GM21423 (cell line): ENCODE results near the gene SLC7A10.
A peak's percentile ranks its signal among the peaks of the same experiment; 100 is the strongest.
"Not testable (repeated sequence)": the region's sequence is repeated elsewhere in the genome, so short reads cannot be mapped to it uniquely, and the experiment has no call there.

Experiments used
- ATAC-seq: cut with Tn5 transposase; IDR thresholded peaks from one replicate; pipeline ENCODE4 v1.9.1; 2021; ENCODE audit warnings: mild to moderate bottlenecking, moderate library complexity; ENCODE audit not compliant: unreplicated experiment

The SLC7A10 gene

DNA sequence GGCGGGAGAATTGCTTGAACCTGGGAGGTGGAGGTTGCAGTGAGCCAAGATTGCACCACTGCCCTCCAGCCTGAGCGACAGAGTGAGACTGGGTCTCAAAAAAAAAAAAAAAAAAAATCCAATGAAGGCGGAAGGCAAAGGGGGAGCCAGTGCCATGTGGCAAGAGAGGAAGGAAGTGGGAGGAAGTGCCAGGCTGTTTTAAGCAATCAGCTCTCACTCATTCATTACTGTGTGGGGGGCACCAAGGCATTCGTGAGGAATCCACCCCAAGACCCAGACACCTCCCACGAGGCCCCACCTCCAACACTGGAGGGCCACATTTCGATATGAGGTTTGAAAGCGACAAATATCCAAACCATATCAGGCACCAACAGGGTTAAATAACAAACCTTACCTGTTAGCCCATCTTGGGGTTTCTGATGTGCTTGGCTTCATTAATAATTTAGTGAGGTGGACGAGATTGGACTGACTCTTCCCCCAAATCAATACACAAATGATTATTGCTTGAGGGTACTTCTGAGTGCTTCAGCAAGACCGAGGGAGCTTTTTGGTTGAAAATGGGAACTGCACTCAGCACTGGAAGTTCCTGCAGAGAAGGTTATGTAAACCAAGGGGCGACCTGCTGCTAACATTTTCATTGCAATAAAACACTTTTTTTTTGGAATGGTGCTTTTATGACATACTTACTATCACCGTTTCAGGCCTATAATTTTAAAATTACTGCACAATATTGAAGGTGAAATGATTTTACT lies 39.0 kb downstream of the SLC7A10 start:
- ATAC-seq, result no peak

DNA sequence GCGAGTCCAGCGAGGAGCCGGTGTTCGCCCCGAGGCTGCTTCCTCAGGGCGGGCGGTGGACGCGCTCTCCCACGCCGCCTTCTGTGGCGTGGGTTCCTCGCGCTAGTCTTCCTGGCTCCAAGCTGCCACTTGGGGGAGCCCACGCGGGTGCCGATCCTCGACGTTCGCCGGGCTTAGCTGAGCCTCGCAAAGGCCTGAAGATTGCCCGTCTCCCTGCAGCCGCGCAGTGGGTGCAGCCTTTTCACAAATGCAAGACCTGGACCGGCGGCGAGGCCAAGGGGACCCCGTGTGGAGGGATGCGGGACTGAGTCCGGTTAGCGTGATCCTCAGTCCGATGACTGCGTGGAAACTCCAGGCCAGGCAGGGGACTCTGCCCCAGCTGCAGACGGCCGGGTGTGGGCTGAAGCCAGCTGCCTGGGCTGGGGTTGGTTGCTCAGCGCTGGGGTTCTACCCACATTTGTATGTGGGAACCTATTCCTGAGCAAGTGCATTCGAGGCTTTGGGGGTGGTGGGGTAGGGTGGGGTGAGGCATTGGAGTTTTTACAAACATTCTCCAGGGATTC lies 48.2 kb downstream of the SLC7A10 start:
- ATAC-seq, result no peak

DNA sequence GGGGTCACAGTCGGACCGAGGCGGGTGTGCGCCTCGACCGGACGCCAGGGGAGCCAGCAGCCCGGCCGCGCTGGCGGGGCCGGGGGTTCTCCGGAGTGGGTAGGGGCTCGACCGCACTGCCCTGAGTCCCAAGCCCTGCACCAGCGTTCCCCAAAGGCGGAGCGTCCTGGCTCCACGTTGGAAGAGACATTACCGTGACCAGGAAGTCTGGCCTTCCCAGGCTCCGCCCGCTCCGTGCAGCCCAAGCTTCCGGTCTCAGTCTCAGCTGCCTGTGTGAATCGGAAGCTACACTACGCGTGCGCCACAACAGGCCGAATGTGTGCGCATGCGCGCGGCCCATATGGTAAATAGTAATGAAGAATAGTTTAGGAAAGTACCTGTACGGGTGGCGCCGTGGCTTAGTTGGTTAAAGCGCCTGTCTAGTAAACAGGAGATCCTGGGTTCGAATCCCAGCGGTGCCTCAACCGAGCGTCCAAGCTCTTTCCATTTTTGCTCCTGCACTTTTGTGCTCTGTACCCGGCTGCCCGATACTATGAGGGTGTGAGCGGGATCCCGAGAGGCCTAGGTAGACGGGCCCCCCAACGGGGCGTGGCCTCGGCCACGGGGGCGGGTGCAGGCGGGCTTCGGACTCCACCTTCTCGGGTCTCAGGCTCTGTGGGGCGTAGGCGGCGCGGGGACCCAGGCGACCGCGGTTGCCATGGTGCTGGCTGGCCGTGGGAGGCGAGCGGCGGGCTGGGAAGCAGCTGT lies 48.8 kb downstream of the SLC7A10 start:
- ATAC-seq, result peak; percentile 80

DNA sequence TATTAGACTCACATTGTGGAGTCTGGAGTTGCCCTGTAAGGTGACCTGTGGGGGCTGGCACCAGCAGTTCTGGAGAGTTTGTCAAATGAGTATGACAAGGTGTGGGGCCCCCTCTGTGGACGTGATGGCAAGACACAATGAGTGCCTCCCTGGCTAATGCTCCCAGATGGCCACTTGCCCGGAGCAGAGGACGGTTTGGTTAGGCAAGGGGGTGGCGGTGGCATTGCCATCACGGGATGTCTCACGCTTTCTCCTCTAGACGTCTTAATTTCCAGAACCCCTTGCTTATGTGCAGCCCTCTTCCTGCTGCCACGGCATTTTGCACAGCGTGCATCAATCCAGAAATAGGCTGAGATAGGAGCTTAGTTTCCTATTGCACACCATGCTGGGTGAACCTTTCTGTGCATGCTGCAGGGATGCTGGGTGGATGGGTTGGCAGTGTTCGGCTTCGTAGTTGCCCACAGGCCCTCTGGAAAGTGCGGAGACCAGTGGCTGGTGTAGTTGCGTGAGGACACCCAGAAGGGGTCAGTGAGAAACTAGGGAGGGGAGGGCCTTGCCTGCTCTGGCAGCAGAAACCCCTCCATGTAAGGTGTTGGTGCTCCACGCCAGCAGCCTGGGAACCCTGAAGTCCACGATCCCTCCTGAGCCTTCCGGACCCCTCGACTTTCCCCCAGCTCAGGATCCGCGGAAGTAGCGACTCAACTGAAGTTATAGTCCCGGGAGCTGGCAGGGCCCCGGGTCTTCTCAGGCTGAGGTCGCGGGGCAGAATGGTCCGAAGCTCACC lies 49.6 kb downstream of the SLC7A10 start:
- ATAC-seq, result no peak

DNA sequence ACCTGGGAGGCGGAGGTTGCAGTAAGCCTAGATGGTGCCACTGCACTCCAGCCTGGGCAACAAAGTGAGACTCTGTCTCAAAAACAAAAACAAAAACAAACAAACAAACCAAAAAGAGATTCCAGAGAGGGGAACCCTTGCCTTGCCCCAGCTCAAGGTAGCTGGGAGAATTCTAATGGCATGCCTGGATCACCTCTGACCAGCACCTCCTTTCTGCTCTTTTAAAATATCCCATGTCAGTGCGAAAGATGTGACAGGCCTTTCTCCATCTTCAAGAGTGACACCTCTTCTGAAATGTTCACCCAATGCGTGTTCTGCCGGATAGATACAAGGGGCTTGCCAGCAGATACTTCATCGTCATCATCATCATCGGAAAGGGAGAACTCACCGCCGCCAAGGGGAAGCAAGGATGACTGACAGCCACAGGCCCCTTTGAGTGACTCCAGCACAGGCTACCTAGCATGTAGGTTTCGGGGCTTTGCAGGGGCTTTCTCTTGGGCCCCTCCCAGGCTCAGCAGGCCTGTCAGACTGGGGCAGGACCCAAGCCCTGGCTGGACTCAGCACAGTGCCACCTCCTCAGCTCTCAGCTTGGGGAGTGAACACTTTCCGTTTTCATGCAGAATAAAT lies 50.4 kb downstream of the SLC7A10 start:
- ATAC-seq, result no peak

DNA sequence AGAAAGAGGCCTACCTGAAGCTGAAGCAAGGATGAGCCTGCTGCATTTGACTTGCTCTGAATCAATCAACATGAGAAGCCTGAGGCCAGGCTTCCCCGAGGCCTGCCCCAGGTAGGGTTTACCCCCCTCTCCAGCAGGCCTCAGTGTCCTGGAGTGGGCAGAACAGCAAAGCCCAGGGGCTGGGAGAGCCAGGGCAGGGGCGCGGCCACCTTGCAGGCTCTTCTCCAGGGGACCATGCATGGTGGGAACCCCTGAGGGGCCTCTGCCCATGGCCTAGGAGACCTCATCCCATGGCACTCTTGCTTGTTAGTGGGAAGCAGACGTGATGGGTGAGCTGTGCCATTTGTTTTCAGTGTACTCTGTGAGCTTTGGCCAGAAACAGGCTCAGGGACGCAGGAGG lies 51.5 kb downstream of the SLC7A10 start:
- ATAC-seq, result no peak

DNA sequence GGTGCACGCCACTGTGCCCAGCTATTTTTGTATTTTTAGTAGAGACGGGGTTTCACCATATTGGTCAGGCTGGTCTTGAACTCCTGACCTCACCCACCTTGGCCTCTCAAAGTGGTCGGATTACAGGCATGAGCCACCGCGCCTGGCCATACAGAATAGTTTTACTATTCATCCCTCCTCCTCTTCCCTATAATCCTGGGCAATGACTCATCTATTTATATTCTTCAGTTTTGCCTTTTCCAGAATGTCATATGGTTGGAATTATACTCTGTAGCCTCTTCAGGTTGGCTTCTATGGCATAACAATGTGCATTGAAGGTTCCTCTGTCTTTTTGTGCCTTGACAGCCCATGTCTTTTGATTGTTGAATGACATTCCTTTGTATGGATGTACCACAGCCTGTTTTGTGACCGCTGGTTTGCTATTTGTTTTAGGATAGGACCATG lies 53.7 kb downstream of the SLC7A10 start:
- ATAC-seq, result no peak

DNA sequence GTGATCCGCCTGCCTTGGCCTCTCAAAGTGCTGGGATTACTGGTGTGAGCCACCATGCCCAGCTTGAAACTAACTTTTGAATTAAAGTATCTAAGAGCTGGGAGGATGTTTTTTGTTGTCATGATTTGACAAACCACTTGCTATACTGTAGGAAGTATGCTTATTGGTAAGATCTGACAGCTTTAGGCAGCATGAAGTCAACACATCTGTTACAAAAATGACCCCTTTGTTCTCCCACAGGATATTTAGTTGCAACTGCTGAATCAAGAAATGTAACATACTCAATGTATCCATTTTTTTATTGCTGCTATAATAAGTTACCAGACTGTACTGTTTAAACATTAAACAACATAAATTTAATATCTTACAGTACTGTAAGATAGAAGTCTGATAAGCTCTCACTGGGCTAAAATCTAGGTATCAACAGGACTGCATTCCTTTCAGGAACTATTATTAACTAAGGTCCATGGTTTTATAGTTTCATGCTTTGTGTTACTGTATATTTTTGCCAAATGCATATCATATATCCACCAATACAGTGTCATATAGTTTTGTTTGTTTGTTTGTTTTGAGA lies 54.3 kb downstream of the SLC7A10 start:
- ATAC-seq, result no peak

DNA sequence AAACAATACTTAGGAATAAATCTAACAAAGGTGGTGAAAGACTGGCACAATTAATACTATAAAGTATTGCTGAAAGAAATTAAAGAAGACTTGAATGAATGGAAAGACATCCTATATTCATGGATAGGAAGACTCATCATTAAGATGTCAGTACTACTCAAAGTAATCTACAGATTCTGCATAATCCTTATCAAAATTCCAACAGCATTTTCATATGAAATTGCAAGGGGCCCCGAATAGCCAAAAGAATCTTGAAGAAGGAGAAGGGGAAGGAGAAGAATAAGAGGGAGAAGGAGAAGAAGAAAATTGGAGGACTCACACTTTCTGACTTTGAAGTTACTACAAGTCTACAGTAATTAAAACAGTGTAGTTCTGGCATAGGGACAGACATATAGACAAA lies 57.1 kb downstream of the SLC7A10 start:
- no peak for ATAC-seq

DNA sequence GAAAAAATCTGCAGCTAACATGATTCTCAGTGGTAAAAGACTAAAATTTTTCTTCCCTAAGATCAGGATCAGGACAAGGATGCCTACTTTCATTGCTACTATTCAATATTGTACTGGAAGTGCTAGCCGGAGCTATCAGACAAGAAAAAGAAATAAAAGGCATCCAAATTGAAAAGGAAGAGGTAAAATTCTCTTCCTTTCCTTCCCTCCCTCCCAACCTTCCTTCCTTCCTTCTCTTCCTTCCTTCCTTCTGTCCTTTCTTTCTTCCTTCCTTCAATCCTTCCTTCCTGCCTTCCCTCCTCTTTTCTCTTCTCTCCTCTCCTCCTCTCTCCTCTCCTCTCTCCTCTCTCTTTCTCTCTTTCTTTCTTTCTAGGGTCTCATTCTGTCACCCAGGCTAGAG lies 58.2 kb downstream of the SLC7A10 start:
- no peak for ATAC-seq

DNA sequence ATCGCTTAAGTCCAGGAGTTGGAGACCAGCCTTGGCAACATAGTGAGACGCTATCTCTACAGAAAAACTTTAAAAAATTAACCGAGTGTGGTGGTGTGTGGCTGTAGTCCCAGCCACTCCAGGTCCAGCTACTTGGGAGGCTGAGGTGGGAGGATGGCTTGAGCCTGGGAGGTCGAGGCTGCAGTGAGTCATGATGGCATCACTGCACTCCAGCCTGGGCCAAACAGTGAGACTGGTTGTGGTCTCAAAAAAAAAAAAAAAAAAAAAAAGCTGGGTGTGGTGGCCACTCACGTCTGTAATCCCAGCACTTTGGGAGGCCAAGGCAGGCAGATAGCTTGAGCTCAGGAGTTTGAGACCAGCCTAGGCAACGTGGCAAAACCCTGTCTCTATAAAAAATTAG lies 59.6 kb downstream of the SLC7A10 start:
- ATAC-seq, result not testable (repeated sequence)

DNA sequence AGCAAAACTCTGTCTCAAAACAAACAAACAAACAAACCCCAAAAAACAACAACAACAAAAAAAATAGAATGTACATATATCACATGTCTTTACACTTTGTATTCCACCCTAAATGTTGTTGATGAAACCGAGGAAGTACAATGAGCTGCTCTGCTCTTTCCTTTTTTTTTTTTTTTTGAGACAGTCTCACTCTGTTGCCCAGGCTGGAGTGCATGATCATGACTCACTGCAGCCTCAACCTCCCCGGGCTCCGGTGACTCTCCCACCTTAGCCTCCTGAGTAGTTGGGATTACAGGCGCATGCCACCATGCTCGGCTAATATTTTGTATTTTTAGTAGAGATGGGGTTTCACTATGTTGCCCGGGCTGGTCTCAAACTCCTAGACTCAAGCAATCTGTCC lies 62.2 kb downstream of the SLC7A10 start:
- ATAC-seq, result no peak

DNA sequence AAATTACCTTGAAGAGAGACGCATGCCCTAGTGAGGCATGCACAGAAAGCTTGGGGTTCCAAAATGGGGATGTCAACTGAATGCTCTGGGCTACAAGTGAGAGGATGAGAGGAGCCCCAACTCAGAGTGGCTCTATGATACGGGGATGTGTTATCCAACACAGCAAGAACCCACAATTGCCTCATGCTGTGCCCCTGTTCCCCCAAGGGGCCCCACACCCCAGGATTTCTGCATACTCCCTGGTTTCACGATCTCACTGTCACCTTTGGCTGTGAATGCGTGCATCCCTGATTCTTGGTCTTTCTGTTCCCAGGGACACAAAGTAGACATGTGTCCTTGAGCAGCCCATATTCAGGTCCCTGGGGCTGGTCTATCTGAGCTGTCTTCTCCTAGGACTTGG lies 64.4 kb downstream of the SLC7A10 start:
- ATAC-seq, result no peak

DNA sequence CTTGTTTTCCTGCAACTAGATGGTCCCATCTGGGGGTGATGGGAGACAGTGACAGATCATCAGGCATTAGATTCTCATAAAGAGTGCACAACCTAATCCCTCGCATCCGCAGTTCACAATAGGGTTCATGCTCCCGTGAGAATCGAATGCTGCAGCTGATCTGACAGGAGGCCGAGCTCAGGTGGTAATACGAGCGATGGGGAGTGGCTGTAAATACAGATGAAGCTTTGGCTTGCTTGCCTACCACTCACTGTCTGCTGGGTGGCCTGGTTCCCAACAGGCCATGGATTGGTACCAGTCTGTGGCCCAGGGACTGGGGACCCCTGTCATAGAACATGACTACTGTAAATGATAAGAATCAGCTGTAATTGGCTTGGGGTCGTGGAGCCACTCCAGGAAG lies 65.8 kb downstream of the SLC7A10 start:
- no peak for ATAC-seq

DNA sequence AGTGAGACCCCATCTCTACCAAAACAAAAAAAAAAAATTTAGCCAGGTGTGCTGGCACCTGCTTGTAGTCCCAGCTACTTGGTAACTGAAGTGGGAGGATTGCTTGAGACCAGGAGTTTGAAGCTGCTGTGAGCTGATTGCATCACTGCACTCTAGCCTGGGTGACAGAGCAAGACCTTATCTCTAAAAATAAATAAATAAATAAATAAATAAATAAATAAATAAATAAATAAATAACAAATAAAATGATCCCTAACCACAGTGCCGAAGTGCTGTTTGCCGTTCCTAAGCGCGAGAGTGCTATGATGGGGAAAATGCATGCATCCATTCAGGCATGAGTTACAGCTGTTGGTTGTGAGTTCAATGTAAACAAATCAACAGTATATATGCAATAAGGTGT lies 66.5 kb downstream of the SLC7A10 start:
- no peak for ATAC-seq
